Measurements from ENCODE around the gene NPL.

GRCh38 chr1:182862827-182863226, 73.3 kb downstream of the NPL start:
- TF ChIP-seq CTCF (IDR thresholded peaks at IDR 0.05) (no peak), EP300 (IDR thresholded peaks at IDR 0.05) (no peak)
